NCI-H526 (cell line): ENCODE data around the gene VAV2.
"Not testable (repeated sequence)": the region's sequence is repeated elsewhere in the genome, so short reads cannot be mapped to it uniquely, and the experiment has no call there.

Source experiments
- DNase-seq, 2 experiments: peaks; one replicate each; lab custom pipeline; 2025; lab: John Stamatoyannopoulos, UW

The VAV2 gene

GRCh38 chr9:133996531-133997520 lies 4.7 kb upstream of the VAV2 start:
- DNase-seq, result no peak

- DNase-seq, result no peak
These were observed 3.1 kb upstream of the VAV2 start for GRCh38 chr9:133995012-133995896.

DNA sequence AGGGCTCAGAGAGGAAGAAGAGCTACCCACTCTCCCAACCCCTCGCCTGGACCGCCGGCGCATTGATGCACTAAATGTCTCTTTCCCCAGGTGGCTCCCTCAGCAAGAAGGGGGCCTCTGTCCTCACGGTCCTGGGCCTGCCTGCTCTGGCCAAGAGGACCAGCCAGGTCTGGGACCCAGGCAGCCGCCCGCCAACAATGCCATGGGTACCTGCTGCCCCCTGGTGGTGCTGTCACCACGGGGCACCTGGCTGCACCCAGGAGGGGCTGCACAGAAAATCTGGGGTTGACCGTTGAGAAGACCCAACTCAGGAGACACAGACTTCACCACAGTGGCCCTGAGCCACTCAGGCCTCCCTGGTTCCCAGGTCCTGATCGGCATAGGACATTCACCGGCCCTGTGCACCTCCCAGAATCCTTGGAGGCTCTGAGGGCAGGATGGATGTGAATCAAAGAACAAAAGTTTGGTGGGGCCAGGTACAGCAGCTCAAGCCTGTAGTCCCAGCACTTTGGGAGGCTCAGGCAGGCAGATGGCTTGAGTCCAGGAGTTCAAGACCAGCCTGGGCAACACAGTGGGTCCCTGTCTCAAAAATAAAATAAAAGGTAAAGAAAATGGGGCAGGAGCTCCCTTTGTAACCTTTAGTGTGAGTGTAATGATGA lies 2.4 kb upstream of the VAV2 start:
- DNase-seq, result peak in 1 of 2 experiments; percentile 71

DNA sequence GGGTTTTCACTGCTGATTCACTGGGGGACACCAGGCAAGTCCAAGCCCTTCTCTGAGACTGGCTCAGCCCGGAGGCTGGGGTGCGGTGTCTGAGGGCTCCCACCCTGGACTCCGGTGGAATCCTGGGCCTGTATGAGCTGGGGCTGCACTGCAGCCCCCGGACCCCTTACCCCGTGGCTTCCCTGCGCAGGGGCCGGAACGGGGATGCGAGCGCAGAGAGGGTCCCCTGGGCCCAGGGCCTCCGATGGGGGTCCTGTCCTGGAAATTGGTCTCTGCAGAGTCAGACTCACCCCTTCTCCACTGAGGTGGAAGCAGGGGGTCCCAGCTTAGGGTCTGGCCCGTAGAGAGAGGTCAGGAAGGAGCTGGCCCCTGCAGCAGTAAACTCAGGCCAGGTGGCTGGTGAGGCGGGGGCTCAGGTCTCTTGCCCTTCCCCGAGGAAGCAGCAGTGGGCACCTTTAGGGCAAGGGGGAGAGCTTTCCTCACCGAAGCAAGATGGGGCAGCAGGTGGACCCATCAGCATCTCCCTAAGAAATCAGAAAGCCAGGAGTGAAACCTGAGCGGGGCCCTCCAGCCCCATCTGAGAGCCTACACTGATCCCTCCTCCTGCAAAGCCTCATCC lies 1.6 kb upstream of the VAV2 start:
- no peak for DNase-seq

GRCh38 chr9:133992780-133993634 lies 883 bp upstream of the VAV2 start:
- DNase-seq, result peak; percentile 43 to 81

DNA sequence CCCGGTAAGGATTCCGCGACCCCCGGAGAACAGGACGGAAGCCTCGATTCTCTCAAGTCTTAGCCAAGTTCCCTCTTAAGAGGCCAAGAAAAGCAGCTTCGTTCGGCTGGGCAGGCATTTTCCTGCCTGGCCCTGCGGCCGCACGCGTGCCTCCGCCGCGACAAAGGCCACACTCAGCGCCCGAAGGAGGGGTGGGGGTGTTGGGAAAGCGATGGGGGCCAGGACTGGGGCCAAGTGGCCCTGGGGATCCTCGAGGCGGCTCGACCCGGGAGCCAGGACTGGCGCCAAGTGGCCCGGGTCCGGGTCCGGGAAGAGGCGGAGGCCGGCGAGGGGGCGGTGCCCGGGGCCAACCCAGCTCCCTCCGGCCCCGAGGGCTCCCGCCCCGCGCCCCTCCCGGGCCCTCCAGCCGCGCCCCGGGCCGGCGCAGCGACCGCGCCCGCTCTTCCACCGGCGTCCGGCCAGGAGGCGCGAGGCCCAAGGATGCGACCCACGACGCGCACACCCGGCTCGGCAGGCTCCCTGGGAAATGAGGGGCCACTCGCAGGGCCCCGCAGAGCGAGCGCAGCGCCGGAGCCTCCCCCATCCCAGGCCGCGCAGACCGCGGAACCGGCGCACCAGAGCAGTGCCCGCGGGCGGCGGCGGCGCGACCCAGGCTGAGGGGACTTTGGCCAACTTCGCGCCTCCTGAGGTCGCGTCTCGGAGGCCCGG lies 756 bp downstream of the VAV2 start:
- DNase-seq, result peak in 1 of 2 experiments; percentile 53

GRCh38 chr9:133990366-133991213 lies 1.5 kb downstream of the VAV2 start:
- DNase-seq, result peak in 1 of 2 experiments; percentile 27

DNA sequence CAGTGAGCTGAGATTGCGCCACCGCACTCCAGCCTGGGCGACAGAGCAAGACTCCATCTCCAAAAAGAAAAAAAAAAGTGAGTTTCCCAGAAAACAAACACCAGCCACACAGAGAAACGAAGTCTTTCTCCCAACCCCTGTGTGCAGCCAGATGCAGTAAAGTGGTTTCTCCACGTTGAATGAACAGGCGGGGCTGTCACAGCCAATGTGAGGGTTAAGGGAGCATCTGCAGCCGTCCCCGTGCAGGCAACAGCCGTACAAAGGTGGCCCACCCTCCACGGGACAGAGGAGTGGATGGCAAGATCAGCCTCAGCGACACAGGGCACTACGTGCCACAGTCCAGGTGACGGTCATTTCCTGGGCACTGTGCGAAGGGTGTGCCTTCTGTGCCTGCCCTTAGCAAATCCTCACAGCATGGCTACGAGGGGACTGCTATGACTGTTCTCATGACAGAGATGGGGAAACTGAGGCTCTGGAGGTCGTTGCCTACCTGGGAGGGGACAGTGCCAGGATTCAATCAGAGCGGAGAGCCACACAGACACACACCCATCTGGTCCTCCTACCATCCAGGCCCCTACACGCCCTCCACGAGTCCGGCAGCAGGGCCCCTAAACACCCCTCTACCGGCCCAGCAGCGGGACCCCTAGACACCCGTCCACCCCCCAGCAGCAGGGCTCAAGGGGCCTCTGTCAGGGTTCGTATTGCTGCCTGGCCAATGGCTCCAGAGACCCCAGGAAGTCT lies 2.3 kb downstream of the VAV2 start:
- DNase-seq, result no peak

- DNase-seq, result not testable (repeated sequence)
These were observed 3.4 kb downstream of the VAV2 start for GRCh38 chr9:133988771-133989170.

GRCh38 chr9:133987946-133988665 lies 4.0 kb downstream of the VAV2 start:
- no peak for DNase-seq

DNA sequence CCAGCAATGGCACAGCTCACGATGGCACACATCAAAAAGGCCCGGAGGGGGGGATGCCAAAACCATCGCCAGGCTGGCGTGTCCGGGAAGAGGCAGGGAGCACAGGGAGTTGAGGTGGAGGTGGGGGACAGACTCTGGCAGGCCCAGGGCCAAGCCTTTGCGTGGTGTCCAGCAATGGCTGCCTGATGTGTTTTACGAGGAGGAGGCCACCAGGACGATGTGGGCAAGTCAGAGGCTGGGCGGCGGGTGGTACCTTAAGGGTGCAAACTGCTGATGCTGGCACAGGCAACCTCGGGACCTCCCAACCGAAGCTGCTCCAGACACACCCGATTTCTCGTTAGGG lies 4.7 kb downstream of the VAV2 start:
- no peak for DNase-seq

DNA sequence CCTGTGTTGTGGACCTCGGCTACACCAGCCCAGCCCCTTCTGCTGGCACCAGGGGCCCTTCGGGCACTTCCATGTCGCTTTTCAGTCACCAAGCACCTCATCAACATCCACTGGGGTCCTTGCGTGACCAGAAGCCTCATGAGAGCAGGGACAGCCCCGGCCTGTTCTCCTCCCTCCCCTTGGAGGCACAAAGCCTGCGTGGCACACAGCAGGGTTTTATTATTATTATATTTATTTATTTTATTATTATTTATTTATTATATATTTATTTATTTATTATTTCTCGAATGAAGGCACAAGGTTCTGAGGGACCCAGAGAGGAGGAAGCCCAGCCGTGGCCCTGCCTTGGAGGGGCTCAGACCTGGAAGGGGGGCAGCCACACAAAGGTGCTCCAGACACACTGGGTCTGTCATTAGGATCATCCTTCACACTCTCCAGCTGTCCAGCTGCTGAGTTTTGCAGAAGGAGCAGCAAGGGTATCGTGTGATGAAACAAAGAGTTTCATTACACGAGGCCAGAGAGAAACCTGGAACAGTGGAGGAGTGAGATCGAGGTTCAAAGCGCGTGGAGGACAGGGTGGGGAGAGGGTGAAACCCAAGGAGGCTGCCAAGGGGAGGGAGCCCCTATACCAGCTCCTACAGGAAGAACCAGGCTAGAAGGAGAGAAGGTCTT lies 5.2 kb downstream of the VAV2 start:
- no peak for DNase-seq

DNA sequence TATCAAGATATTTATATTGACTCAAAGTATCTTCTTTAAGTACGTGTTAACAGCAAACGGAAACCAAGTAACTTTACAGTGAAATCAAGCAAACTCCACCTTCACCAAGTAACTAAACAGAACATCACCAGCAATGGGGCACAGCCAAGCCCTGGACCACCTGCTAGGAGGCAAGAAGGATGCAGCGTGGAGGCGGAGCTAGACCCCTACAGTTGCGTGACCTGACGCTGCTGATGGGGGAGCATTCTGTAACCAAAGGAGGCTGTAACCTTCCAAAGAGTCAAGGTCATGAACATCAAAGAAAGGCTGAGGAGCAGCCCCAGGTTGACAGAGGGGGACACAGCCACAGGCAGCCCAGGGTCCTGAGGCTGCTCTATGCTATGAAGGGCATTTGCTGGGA lies 6.1 kb downstream of the VAV2 start:
- DNase-seq, result no peak

DNA sequence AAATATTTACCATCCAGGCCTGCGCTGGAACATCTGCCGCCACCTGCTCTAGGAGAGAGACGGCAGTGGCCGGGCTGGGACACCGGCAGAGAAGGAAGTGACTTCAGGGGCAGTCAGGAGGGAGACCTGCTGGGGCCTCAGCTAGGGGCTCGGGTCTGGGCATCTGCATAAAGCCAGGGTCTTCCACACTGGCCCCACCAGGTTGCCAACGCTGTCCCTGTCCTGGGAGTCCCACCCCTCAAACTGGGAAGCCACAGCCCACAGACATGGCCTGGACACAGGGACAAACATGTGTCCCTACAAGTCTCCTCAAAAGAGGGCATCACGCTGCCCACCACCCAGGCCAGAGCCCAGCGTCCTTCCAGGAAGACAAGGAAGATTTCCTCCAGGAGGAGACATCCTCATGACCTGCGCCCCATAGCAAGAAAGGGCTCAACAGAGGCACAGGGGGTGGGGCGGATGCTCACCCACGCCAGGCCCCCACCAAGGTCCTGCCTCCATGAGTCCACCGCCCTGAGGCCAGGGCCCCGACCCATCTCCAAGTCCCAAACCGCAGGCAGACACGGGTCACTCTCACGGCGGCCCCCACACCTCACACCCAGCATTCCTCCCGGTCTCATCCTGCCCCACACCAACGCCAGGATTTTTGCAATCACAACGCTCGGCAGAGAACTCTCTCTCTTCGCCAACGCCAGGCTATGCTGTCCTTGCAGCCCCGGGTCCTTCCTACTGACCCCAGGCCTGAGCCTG lies 9.0 kb downstream of the VAV2 start:
- DNase-seq, result no peak

DNA sequence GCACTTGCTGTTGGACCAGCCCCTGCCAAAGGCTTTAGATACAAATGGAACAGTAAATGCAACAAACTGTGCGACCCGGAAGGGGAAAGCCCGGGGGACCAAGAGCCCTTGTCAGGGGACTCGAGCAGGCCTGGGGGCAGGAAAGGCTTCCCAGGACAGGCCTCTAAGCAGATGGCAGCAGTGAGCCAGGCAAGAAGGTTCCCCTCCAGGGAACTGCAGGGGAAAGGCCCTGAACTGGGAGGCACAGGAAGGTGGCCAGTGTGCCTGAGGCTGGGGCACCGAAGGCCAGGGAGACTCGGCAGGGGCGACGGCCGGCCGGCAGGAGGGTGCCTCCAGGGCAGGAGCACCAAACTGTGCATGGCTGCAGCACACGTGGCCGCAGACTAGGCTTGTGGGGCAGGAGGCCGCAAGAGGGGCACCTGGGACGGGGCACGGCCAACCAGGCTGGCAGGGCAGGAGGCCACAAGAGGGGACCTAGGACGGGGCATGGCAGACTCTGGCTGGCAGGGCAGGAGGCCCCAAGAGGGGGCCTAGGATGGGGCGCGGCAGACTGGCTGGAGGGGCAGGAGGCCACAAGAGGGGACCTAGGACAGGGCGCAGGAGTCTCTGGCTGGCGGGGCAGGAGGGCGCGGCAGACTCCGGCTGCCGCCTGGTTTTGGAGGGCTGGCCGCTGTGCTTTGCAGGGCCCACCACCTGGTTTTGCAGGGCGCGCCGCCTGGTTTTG lies 10.0 kb downstream of the VAV2 start:
- DNase-seq, result no peak

GRCh38 chr9:133981589-133981957 lies 10.6 kb downstream of the VAV2 start:
- DNase-seq, result no peak
